CD14-positive monocyte (primary cell): Measurements from ENCODE around the gene SEPTIN5. TPM values are rescaled to one million over a fixed set of nuclear protein-coding genes. Genes with fewer than 3 reads are reported as not detected.

Source experiments
- DNase-seq, 3 donors: peaks; one replicate each; pipeline ENCODE4 v3.0.0-alpha.2; 2011 to 2022
- H2AFZ ChIP-seq: 2 replicates; pipeline ENCODE4 v1.6.0; 2012; ENCODE audit warnings: mild to moderate bottlenecking, low read depth, low read length, inconsistent platforms; ENCODE audit not compliant: insufficient read depth, poor library complexity, severe bottlenecking
- H3K27ac ChIP-seq, 2 donors: 1 replicate in 1 of 2; 2 replicates in 1 of 2; pipeline ENCODE4 v1.5.1; 2012 to 2013; ENCODE audit warnings: low read length in 2 of 2, control low read depth in 1 of 2, inconsistent platforms in 1 of 2, low read depth in 1 of 2, mild to moderate bottlenecking in 1 of 2
- H3K27me3 ChIP-seq, 2 donors: one replicate each; pipeline versions ENCODE4 v1.6.0 to v1.6.1; 2011 to 2013; ENCODE audit warnings: low read length in 2 of 2; ENCODE audit not compliant: control insufficient read depth in 2 of 2, insufficient read depth in 2 of 2
- H3K36me3 ChIP-seq, 2 donors: replicated peaks in 1 of 2; 1 replicate in 1 of 2; 2 replicates in 1 of 2; pipeline versions ENCODE4 v1.5.1 to v1.6.1; 2012 to 2013; ENCODE audit warnings: low read length in 2 of 2, control low read depth in 1 of 2, inconsistent platforms in 1 of 2, mild to moderate bottlenecking in 1 of 2; ENCODE audit not compliant: insufficient read depth in 2 of 2, control insufficient read depth in 1 of 2
- H3K4me1 ChIP-seq, 2 donors: 1 replicate in 1 of 2; 2 replicates in 1 of 2; pipeline versions ENCODE4 v1.5.1 to v1.6.1; 2012 to 2013; ENCODE audit warnings: low read length in 2 of 2, control low read depth in 1 of 2, inconsistent platforms in 1 of 2, mild to moderate bottlenecking in 1 of 2, moderate library complexity in 1 of 2; ENCODE audit not compliant: insufficient read depth in 2 of 2, control insufficient read depth in 1 of 2
- H3K4me2 ChIP-seq: replicated peaks from 2 replicates; pipeline ENCODE3; 2012; ENCODE audit warnings: low read length, moderate library complexity, mild to moderate bottlenecking; ENCODE audit not compliant: poor library complexity, severe bottlenecking; ENCODE audit errors: extremely low read depth
- H3K4me3 ChIP-seq, 3 experiments: fragments of 200-600 bp in 1 of 3; sonication (generic) in 1 of 3; replicated peaks in 1 of 3; 1 replicate in 2 of 3; 2 replicates in 1 of 3; pipeline ENCODE4 v1.5.1; 2011 to 2013; ENCODE audit warnings: low read length in 3 of 3, mild to moderate bottlenecking in 3 of 3, control low read depth in 2 of 3, low read depth in 2 of 3, inconsistent platforms in 1 of 3, moderate library complexity in 1 of 3
- H3K79me2 ChIP-seq: 2 replicates; pipeline ENCODE4 v1.6.0; 2012; ENCODE audit warnings: mild to moderate bottlenecking, control low read depth, inconsistent platforms, low read length, moderate library complexity; ENCODE audit not compliant: insufficient read depth
- H3K9ac ChIP-seq: 2 replicates; pipeline ENCODE4 v1.6.0; 2017; ENCODE audit warnings: low read length, mild to moderate bottlenecking; ENCODE audit not compliant: insufficient read depth, poor library complexity, severe bottlenecking
- H3K9me3 ChIP-seq, 2 donors: replicated peaks in 1 of 2; 1 replicate in 1 of 2; 2 replicates in 1 of 2; pipeline versions ENCODE4 v1.5.1 to v1.6.1; 2012 to 2013; ENCODE audit warnings: low read length in 2 of 2, control low read depth in 1 of 2; ENCODE audit not compliant: control insufficient read depth in 1 of 2, insufficient read depth in 1 of 2
- H4K20me1 ChIP-seq: 2 replicates; pipeline ENCODE4 v1.6.0; 2012; ENCODE audit warnings: mild to moderate bottlenecking, low read length, control low read depth, moderate library complexity; ENCODE audit not compliant: insufficient read depth
- H3K27ac Mint-ChIP-seq, 7 donors: one replicate each; pipeline ENCODE4 v1.8.0; 2020; ENCODE audit warnings: mild to moderate bottlenecking in 7 of 7, mixed read lengths in 7 of 7, moderate library complexity in 6 of 7, inconsistent platforms in 2 of 7
- H3K27me3 Mint-ChIP-seq, 3 donors: one replicate each; pipeline ENCODE4 v1.8.0; 2021 to 2022; ENCODE audit warnings: low read depth in 3 of 3, mild to moderate bottlenecking in 3 of 3, mixed read lengths in 3 of 3, moderate library complexity in 3 of 3, inconsistent platforms in 1 of 3
- H3K36me3 Mint-ChIP-seq, 2 donors: one replicate each; pipeline ENCODE4 v1.8.0; 2020; ENCODE audit warnings: mixed read lengths in 2 of 2, inconsistent platforms in 1 of 2, mild to moderate bottlenecking in 1 of 2
- H3K4me1 Mint-ChIP-seq: one replicate; pipeline ENCODE4 v1.8.0; 2020; ENCODE audit warnings: mild to moderate bottlenecking, mixed read lengths
- H3K4me3 Mint-ChIP-seq, 2 donors: one replicate each; pipeline ENCODE4 v1.8.0; 2020; ENCODE audit warnings: mild to moderate bottlenecking in 2 of 2, mixed read lengths in 2 of 2, moderate library complexity in 1 of 2
- H3K9me3 Mint-ChIP-seq, 7 donors: one replicate each; pipeline ENCODE4 v1.8.0; 2020 to 2022; ENCODE audit warnings: mixed read lengths in 7 of 7, mild to moderate bottlenecking in 6 of 7, moderate library complexity in 6 of 7, inconsistent platforms in 2 of 7
- CTCF ChIP-seq: fragments of 200-600 bp; IDR thresholded peaks from one replicate; pipeline ENCODE4 v1.8.0; 2022; ENCODE audit warnings: antibody characterized with exemption, mild to moderate bottlenecking
- WGBS: methylation state at CpG from one replicate; pipeline ENCODE4 v1.1.5; 2013; ENCODE audit warnings: missing lambda C conversion rate; ENCODE audit not compliant: insufficient coverage; 5-methylcytosine and 5-hydroxymethylcytosine counted together
- intact Hi-C, 2 donors: fragments of 100-400 bp; cut with micrococcal nuclease; formaldehyde crosslinking; loops; one replicate each; pipeline versions ENCODE4 v1.15.0 to v1.15.1; 2023
- polyA plus RNA-seq, 3 donors: library from polyadenylated mRNA; depleted of rRNA in 1 of 3; unstranded in 2 of 3; stranded (reverse) in 1 of 3; fragments of 300-500 nt in 2 of 3; fragments of >200 nt in 1 of 3; fragmentation: Illumina TruSeq in 2 of 3; gene quantifications; 1 replicate in 2 of 3; 2 replicates in 1 of 3; pipeline ENCODE4 v1.2.3, GENCODE V29; 2012 to 2021

Gene SEPTIN5
- polyA plus RNA-seq, 3 donors = 0.50 to 0.64 TPM; not detected in 1

DNA sequence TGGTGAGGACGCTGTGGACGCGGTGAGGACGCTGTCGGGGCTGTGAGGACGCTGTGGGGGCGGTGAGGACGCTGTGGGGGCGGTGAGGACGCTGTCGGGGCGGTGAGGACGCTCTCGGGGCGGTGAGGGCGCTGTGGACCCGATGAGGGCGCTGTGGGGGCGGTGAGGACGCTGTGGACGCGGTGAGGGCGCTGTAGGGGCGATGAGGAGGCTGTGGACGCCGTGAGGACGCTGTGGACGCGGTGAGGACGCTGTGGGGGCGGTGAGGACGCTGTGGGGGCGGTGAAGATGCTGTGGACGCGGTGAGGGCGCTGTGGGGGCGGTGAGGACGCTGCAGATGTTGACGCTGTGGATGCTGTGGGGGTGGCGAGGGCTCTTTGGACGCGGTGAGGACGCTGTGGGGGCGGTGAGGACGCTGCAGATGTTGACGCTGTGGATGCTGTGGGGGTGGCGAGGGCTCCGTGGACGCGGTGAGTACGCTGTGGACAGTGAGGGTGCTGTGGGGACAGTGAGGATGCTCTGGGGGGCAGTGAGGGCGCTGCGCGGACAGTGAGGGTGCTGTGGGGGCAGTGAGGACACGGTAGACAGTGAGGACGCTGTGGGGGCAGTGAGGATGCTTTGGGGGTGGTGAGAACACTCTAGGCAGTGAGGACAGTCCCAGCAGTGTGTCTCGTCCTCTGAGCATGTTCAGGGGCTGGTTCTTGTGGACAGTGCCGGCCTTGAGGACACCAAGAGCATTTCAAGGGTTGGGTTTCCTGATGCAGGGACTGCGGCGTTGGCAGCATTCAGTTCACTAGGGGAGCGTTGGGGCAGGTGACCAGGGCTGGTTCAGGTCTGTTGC is 13.2 kb downstream of the SEPTIN5 start:
- Histone ChIP-seq H3K9ac (no peak overlapping the region), H2AFZ (no peak overlapping the region), H3K27me3 (peaks cover 12 to 36% of the 10 kb centered on the region in 2 donors), H3K9me3 (peaks cover 0 to 13% of the 10 kb centered on the region in 2 donors), H3K4me1 (peaks cover 18 to 27% of the 10 kb centered on the region in 2 donors), H4K20me1 (no peaks in the 10 kb centered on the region), H3K27ac (no peak overlapping the region), H3K36me3 (no peaks in the 10 kb centered on the region), H3K4me3 (no peak overlapping the region), H3K4me2 (no peak overlapping the region), H3K79me2 (no peaks in the 10 kb centered on the region)
- H3K36me3 Mint-ChIP-seq = peaks cover 0 to 2% of the 10 kb centered on the region in 2 donors
- H3K27ac Mint-ChIP-seq = no peak overlapping the region
- peaks cover 0 to 11% (median 8%) of the 10 kb centered on the region in 7 donors for H3K9me3 Mint-ChIP-seq
- H3K27me3 Mint-ChIP-seq = peaks cover 35 to 63% (median 37%) of the 10 kb centered on the region in 3 donors
- 88% methylated on average over 58 of the region's 61 CpGs for WGBS
- no peak overlapping the region for H3K4me3 Mint-ChIP-seq
- H3K4me1 Mint-ChIP-seq = peaks cover 13% of the 10 kb centered on the region
- no peak for DNase-seq
- intact Hi-C loops = no loop called here
- TF ChIP-seq CTCF = no peak

DNA sequence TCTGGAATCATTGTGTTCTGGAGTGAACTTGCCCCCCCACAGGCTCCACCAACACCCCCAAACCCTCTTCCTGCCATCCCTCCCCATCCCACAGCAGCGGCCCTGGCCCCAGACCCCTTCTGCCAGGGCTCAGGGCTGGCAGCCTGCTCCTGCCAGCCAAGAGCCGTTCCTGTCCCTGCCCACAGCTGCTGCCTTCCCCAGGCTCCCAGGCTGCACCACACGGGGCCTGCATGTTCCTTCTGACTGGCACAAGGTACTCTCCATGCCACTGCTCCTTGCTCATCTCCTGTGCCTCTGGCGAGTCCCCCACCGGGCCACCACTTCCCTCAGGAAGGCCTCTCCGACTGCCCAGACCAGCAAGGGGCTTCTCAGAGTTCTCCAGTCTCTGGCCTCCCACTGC is 14.0 kb downstream of the SEPTIN5 start:
- TF ChIP-seq CTCF = no peak
- H3K9me3 Mint-ChIP-seq = peaks cover 0 to 8% (median 5%) of the 10 kb centered on the region in 7 donors
- WGBS = 69% methylated on average over 6 of the region's 6 CpGs
- Histone ChIP-seq H4K20me1 (no peaks in the 10 kb centered on the region), H3K79me2 (no peaks in the 10 kb centered on the region), H3K9me3 (peaks cover 0 to 6% of the 10 kb centered on the region in 2 donors), H3K4me1 (peaks cover 11 to 20% of the 10 kb centered on the region in 2 donors), H3K27ac (no peak overlapping the region), H3K4me2 (no peak overlapping the region), H2AFZ (no peak overlapping the region), H3K4me3 (no peak overlapping the region), H3K9ac (no peak overlapping the region), H3K36me3 (no peaks in the 10 kb centered on the region), H3K27me3 (peaks cover 6 to 28% of the 10 kb centered on the region in 2 donors)
- peaks cover 27 to 60% (median 30%) of the 10 kb centered on the region in 3 donors for H3K27me3 Mint-ChIP-seq
- intact Hi-C loops = no loop called here
- peaks cover 10% of the 10 kb centered on the region for H3K4me1 Mint-ChIP-seq
- no peak overlapping the region for H3K4me3 Mint-ChIP-seq
- H3K36me3 Mint-ChIP-seq = peaks cover 0 to 2% of the 10 kb centered on the region in 2 donors
- H3K27ac Mint-ChIP-seq = no peak overlapping the region
- no peak for DNase-seq
